ENCODE data around the gene LRP1B. TPM values are rescaled to one million over a fixed set of nuclear protein-coding genes. Genes with fewer than 3 reads are reported as not detected.

LRP1B gene
- total RNA-seq, 4 donors from 2014 or later = 1.2 to 3.3 (median 2.6) TPM

DNA sequence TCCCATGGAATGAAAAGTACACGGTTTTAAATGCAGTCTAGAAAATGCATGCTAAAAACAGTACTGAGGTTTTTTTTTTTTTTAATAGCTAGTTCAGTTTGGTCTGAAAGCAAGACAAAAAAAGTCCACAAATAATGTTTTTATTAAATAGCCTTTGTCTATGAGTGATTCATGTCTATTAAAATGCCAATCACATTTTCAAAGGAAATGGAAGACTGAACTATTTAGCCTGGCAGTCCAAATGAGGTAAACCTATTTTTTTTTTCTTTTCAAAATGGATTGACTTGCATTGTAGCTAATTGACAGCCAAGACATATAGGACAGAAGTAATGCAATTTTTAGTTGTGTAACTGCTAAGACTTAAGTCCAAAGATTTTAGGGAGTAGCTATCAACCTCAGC is 90.3 kb downstream of the LRP1B start:
- no peak for DNase-seq (ENCODE audit: low spot score in 2 of 2)
- no peak overlapping the region for H3K27ac ChIP-seq
- TF ChIP-seq POLR2A (IDR thresholded peaks at IDR 0.05) = no peak
- no peak for TF ChIP-seq EP300 (IDR thresholded peaks at IDR 0.05)
- TF ChIP-seq, protein P1, sequence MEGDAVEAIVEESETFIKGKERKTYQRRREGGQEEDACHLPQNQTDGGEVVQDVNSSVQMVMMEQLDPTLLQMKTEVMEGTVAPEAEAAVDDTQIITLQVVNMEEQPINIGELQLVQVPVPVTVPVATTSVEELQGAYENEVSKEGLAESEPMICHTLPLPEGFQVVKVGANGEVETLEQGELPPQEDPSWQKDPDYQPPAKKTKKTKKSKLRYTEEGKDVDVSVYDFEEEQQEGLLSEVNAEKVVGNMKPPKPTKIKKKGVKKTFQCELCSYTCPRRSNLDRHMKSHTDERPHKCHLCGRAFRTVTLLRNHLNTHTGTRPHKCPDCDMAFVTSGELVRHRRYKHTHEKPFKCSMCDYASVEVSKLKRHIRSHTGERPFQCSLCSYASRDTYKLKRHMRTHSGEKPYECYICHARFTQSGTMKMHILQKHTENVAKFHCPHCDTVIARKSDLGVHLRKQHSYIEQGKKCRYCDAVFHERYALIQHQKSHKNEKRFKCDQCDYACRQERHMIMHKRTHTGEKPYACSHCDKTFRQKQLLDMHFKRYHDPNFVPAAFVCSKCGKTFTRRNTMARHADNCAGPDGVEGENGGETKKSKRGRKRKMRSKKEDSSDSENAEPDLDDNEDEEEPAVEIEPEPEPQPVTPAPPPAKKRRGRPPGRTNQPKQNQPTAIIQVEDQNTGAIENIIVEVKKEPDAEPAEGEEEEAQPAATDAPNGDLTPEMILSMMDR (IDR thresholded peaks at IDR 0.05) = no peak
- H3K4me1 ChIP-seq = no peaks in the 10 kb centered on the region
- H3K27me3 ChIP-seq = no peaks in the 10 kb centered on the region
- no peaks in the 10 kb centered on the region for H3K9me3 ChIP-seq
- H3K36me3 ChIP-seq = no peaks in the 10 kb centered on the region
- 41 to 44% methylated on average over 1 of the region's 1 CpG for WGBS, 2 donors
- H3K4me3 ChIP-seq = no peak overlapping the region

DNA sequence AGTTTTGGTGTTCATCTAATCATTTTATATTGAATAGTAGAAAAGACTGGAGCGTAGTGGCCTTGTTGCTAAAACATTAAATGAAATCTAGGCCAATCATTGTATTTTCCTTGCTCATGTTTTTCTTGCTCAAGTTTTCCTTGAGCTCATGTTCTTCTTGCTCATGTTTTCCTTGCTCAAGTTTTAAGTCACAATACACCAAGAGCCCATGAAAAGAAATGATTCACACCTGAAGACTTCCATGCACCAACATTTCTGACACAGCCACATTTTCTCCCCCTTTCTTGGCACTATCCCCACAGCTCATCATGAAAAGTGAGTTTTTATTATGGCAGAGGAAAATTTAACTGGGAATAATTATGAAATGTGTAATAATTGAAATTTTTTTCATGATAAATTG is 92.0 kb downstream of the LRP1B start:
- H3K36me3 ChIP-seq = no peaks in the 10 kb centered on the region
- TF ChIP-seq EP300 (IDR thresholded peaks at IDR 0.05) = no peak
- TF ChIP-seq, protein P1 (IDR thresholded peaks at IDR 0.05) = no peak
- no peak for TF ChIP-seq POLR2A (IDR thresholded peaks at IDR 0.05)

DNA sequence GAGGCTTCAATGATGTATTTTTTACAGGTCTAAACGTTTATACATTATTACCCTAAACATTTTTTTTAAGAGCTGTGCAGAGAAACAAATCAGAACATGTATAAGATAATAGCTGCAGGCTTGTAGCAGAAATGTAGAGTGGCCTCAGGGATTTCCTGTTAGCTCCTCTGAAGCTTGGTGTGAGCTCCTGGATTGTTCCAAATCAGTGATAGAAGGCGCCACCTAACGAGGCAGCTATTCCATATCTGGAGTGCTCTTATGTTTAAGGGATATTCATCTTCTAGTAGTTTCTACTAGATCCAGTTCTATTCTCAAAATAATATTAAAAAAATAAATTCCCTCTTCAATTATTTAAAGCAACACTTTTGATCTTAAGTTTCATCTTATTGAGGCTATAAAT is 93.1 kb downstream of the LRP1B start:
- Histone ChIP-seq H3K36me3 (no peaks in the 10 kb centered on the region), H3K27ac (no peak overlapping the region)

More for the DNA sequence above, 92.0 kb downstream of the LRP1B start:
- Histone ChIP-seq H3K27ac (no peak overlapping the region), H3K4me1 (no peaks in the 10 kb centered on the region), H3K9me3 (no peaks in the 10 kb centered on the region), H3K4me3 (no peak overlapping the region), H3K27me3 (no peaks in the 10 kb centered on the region)
- no peak for DNase-seq (ENCODE audit: low spot score in 2 of 2)
- WGBS, 2 donors = 97 to 98% methylated on average over 1 of the region's 1 CpG

DNA sequence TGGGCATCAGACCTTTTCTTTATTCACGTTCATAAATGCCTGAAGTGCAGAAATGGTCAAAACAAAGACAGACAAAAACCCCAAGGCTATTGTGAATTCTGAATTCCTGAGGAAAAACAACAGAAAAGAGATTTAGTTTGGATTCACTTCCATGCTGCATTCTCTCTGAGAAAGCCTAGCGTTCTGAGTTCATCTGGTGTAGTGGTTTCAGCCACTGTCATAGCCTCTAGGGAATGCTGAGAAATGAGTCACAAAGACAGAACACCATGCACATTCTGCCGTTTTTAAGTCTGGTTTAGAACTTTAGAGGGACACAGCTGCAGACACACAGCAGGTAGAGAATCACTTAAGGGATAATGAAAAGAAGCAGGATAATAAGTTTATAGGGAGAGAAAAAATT is 93.8 kb downstream of the LRP1B start:
- Histone ChIP-seq H3K27me3 (no peaks in the 10 kb centered on the region), H3K4me1 (no peaks in the 10 kb centered on the region), H3K36me3 (no peaks in the 10 kb centered on the region), H3K9me3 (no peaks in the 10 kb centered on the region), H3K4me3 (no peak overlapping the region), H3K27ac (no peak overlapping the region)
- WGBS, 2 donors = 26 to 28% methylated on average over 3 of the region's 3 CpGs
- TF ChIP-seq EP300 (IDR thresholded peaks at IDR 0.05) = no peak
- TF ChIP-seq, protein P1 (IDR thresholded peaks at IDR 0.05) = no peak
- no peak for TF ChIP-seq POLR2A (IDR thresholded peaks at IDR 0.05)
- no peak for DNase-seq (ENCODE audit: low spot score in 2 of 2)

More for the DNA sequence above, 93.1 kb downstream of the LRP1B start:
- Histone ChIP-seq H3K4me1 (no peaks in the 10 kb centered on the region), H3K27me3 (no peaks in the 10 kb centered on the region), H3K4me3 (no peak overlapping the region), H3K9me3 (no peaks in the 10 kb centered on the region)
- 34 to 41% methylated on average over 3 of the region's 3 CpGs for WGBS, 2 donors
- TF ChIP-seq EP300 (IDR thresholded peaks at IDR 0.05) = no peak
- TF ChIP-seq, protein P1 (IDR thresholded peaks at IDR 0.05) = no peak
- TF ChIP-seq POLR2A (IDR thresholded peaks at IDR 0.05) = no peak
- DNase-seq (ENCODE audit: low spot score in 2 of 2) = no peak

DNA sequence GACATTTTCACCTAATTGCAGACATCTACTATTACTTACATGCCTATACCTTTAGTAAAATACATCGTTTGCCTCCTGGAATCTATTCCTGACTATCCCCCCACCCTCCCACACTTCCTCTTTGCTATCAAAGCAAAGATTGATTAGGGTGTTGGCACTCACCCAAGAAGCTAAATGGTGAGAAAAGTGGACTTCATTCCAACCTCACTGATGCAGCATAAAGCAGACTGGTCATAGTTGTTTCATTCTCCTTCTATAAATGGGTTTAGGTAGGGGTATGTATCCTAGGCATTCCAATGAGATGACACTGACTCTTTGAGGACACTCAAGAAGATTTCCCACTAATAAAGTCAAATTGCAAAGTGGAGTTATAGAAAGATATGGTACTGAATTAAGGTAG is 97.4 kb downstream of the LRP1B start:
- TF ChIP-seq EP300 (IDR thresholded peaks at IDR 0.05) (no peak), POLR2A (IDR thresholded peaks at IDR 0.05) (no peak)
- TF ChIP-seq, protein P1 (IDR thresholded peaks at IDR 0.05) = no peak
- 23 to 45% methylated on average over 1 of the region's 1 CpG for WGBS, 2 donors
- DNase-seq (ENCODE audit: low spot score in 2 of 2) = no peak
- Histone ChIP-seq H3K4me1 (no peaks in the 10 kb centered on the region), H3K27me3 (no peaks in the 10 kb centered on the region), H3K36me3 (no peaks in the 10 kb centered on the region), H3K4me3 (no peak overlapping the region), H3K27ac (no peak overlapping the region), H3K9me3 (no peaks in the 10 kb centered on the region)

Measured in tibial nerve (tissue), 4 donors.